HK-2 (cell line): ENCODE data around the gene SRBD1.
A peak's percentile ranks its signal among the peaks of the same experiment; 100 is the strongest.

Experiments
- DNase-seq: peaks from one replicate; pipeline ENCODE4 v3.0.0-alpha.2; 2018; ENCODE audit not compliant: unreplicated experiment

Gene SRBD1

GRCh38 chr2:45611020-45611859, at the start of gene SRBD1:
SRBD1 (minus strand) TSS chr2:45611267; CDS start chr2:45605441, 5,826 bp downstream.
- peak; percentile 96 for DNase-seq

GRCh38 chr2:45654250-45654649, 43.2 kb upstream of the SRBD1 start:
- DNase-seq = no peak

DNA sequence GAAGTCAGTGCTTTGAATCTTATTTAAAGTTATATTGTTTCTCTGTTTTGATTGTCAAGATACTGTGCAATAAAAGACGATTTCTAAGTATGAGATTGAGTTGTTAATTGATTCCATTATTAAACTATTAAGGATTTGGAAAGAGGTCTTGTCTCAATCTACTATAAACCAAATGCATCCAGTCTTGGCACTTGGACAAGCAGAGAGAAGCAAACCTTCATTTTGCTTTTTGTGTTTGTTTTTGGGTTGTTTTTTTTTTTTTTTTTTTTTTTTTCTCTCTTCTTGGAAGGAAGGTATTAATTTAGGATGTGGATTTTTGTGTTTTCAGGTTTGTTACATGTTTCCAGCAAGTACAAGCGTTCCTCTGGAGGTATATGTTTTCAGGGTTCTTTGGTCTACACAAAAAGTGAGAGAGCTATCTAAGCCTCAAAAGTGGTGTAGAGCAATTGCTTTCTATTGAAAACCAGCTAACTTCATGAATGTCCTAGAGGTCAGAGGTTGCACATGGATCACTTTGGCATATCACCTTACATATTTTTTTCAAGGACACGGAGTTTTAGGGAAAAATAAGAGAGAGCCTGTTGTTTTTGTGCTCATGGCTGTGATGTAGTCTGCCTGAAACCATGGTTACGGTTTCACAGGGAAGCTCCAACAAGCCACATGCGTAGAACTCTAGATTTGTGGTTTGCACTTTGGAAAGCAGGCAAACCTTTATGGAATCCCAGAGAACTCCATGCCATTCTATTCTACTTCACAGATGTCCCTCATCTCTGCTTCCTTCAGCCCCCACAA, 42.3 kb upstream of the SRBD1 start:
- no peak for DNase-seq

GRCh38 chr2:45652090-45653031, 41.3 kb upstream of the SRBD1 start:
- peak; percentile 63 for DNase-seq

DNA sequence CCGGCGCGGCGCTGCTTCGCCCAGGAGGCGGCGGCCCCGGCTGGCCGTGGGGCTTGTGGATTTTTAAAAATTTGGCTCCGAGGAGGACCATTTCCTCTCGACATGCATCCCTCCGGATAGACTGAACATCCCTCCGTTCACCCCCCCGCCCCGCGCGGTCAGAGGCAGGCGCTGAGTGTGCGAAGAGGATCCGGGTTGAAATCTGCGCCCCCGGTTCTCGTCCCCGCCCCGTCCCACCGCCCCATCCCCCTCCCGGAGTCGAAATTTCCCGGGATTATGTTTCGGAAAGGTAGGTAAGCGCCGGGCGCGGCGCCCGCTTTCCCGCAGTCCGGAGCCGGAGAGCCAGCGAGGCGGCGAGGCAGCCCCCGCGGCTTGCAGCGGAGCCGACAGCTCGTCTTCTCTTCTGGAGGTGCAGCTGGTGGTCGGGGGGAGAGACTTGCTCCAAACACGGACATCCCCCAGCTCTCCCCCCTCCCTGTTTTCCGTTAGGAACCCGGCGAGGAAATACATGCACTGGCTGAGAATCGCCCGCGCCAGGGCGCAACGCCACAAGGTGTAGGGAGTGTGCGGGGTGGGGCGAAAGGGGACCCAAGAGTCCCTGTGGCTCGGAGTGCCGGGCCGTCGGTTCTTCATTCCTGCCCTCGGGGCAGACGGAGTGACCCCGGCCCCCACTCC, 40.5 kb upstream of the SRBD1 start, which contains the start of gene PRKCE:
PRKCE (plus strand) TSS at position 261 of the 675 bp plus-strand sequence.
- DNase-seq = peak; percentile 66

- DNase-seq = peak; percentile 92
Measured at GRCh38 chr2:45650851-45651414, 39.9 kb upstream of the SRBD1 start.

DNA sequence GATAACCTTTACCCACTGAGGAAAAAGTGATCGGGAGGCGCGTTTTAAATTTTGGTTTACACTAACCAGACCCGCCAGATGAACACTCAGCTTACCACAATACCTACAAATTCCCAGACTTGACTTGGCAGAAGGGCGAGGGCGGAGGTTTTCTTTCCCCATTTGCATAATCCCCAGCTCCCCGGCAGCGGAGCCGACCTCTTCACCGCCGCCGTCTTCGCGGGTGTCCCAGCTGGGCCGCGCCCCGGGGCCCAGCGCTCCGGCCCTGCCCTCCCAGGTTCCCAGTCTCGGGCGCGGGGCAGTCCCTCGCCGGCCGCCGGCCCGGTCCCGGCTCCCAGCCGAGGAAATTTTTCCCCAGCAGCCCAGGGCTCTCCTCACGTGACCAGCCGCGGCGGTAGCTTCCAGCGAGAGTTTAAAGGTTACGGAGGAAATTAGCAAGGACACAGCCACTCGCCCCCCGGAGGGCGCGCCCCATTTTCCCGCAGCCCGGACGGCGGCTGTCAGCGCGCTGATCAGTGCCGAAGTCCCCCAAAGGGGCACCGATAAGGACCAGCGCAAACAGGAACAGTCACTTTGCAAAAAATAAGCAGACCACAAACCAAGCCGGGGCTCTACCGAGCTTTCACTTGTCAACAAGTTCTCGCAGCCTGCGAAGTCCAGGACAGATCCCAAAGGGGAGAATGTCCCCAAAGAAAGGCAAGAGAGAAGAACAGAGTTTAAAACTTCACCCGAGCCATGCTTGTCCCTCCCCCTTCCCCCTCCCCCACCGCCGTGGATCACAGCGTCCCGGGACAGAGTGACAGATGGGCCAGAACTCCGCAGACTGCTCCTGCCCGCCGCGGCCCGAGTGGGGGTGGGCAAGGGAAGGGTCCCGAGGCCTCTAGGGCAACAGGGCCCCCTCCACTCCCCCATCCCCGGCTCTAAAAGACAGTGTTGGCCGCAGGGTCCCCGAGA, 39.1 kb upstream of the SRBD1 start:
- DNase-seq = peak; percentile 61

- DNase-seq = no peak
Measured at GRCh38 chr2:45649462-45649857, 38.4 kb upstream of the SRBD1 start.

DNA sequence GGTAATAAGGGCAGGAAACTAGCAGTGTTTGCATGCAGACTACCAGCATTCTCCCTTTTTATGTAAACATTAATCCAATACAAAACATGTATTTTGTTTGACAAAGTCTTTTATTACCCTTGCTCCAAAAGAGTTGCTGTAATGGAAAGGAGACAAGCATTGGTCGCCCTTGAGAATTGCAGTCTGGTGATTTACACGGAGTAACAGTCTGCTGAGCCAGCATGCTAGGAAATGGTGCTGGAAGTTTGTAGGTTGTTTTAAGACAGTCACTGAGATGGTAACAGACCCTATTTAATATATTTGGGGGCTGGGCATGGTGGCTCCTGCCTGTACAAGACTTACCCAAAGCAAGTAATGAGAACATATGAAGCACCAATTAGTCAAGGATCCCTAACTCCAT, 37.6 kb upstream of the SRBD1 start:
- DNase-seq = no peak

DNA sequence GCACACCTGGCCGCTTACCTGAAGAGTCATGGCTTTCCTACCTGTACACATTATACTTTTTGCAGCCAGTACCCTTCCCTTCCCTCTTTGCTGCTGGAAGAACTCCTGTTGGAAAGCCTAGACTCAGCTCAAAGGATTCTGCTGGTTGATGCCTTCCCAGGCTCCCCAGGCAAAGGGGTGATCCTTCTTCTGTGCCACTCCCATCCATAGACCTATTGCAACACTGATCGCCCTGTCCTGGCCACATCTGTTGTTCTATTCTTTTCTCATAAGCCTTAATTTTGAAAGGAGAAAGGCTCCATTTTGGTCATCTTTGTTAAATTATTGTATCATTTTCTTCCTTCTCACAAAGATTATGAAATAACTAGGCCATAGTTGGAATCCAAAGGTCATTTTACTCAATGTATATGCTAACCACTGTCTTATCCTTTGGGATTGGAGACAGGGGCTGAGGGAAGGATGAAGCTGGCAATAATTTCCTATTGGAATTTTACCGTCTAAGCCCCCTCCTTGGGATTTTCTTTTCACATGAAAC, 37.0 kb upstream of the SRBD1 start:
- DNase-seq = no peak

DNA sequence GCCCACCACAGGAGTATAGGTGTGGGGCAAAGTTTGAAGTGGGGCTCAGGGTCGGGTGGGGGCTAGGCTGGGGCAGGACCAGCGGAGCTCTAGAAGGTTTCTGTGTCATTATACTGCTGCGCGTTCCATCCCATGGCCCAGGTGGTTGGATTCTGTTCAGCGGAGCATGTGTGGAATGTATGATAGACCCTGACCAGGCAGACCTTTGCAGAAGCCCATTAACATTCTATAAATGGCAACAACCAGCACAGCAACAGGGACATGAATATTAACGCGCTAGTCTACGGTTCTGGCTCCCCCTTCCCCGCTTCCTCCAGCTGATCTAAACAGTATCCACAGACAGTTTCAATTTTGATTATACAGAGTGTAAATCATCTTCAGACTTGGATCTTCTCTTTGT, 36.3 kb upstream of the SRBD1 start:
- no peak for DNase-seq

GRCh38 chr2:45646289-45646688, 35.2 kb upstream of the SRBD1 start:
- DNase-seq = no peak

DNA sequence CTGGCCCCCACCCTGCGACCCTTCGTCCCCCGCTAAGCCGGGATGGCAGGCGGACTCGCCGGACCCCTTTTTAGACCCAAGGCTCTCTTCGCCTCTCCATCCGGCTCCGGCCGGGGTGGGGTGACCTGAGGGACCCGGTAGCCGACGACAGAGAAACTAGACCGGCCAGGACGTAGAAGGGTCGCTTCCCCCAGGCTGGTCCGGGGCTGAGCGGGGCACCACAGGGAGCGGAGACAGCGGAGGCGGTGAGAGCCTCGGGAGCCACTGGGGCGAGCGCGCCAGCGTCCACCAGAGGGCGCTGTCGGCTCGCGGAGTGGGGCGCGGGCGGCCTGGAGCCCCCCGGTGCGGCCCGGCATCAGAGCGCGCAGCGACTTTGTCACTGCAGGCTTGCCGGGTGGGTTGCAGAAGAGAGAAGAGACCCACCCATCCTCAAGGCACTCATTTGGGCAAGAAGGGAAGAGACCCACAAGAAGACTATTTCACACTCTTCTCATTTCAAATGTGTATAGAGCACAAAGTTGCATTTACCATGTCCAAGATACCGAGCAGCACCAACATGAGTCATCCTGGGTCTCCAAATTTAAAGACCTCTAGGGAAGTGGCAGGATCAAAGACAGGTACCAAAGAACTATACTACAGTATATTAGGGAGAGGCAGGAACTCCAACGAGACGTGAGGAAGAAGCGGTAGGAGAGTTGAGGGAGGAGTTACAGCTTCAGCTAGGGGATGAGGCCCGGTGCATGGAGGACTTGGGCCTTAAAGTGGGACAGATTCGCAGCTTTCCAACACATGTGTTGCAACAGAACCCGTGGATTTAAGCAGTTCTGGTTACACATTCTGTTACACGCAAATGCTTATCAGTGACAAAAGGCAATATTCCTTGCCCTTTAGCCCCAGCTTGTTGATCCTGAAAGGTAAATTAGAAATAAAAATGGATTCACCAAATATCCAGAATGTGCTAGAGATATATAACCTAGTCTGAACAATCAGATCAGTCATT, 32.8 kb upstream of the SRBD1 start:
- DNase-seq = peak; percentile 77

DNA sequence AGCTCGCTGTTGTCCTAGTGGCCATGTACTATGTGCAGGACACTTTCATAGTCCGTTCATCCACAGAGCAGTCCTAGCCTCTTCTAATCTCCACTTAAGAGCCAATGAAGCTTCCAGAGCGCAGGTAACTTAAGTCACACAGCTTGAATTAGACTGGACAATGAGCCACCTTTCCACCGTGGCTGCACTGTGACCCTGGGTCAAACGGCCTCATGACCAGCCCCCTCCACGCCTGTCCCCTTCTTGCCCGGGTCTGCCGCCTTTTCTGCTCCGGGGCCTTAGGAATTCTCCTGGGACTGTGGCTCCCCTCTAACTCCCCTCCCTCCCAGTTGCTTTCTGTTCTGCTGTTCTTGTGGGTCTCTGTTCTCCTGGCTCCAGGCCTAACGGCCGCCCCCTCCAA, 32.0 kb upstream of the SRBD1 start:
- DNase-seq = no peak

- no peak for DNase-seq
Measured at GRCh38 chr2:45640576-45640975, 29.5 kb upstream of the SRBD1 start.

GRCh38 chr2:45637440-45637839, 26.4 kb upstream of the SRBD1 start:
- DNase-seq = peak; percentile 38

DNA sequence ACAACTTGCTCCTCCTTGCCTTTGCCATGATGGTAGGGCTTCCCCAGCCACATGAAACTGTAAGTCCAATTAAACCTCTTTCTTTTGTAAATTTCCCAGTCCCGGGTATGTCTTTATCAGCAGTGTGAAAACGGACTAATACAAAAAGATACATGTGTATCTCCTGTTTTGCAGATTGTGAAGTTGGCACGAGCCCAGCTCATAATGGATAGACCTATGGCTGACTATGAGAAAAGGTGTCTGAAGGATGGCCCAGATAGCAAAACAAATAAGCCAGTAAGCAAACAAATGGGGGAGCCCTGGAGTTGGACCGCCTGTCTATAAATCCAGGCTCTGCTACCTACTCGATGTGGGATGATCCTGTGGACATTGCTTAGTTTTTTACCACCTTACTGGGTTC, 24.9 kb upstream of the SRBD1 start:
- DNase-seq = no peak

GRCh38 chr2:45634223-45634622, 23.2 kb upstream of the SRBD1 start:
- no peak for DNase-seq
